ENCODE measurements around the gene SIX5.
"Not testable (repeated sequence)": the region's sequence is repeated elsewhere in the genome, so short reads cannot be mapped to it uniquely, and the experiment has no call there.

Gene SIX5

DNA sequence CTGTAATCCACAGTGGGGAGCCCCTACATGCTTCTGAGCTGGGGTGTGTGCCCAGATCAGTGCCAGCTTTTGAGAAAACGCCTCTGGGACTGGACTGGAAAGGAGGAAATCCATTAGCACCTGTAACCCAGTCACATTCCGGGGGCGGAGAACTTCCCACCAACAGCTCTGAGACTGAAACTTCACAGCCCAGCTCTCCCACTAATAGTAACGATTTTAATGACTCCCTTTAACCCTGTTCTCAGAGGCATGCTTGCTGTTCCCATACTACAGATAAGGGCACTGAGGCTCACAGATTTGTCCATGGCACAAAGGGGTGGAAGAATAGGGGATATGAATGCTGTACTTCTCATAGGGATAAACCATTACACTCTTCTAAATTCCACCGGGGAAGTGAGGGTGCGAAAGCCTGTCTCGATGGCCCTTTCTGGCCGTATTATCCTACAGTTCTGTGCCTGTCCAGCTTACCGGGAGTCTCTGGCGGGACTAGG, 39.2 kb downstream of the SIX5 start:
- Histone ChIP-seq H3K4me2 (ENCODE audit: low read length) (peak overlapping the region; percentile 91), H3K4me1 (ENCODE audit: control insufficient read depth, low read length) (peaks cover 15% of the 10 kb centered on the region), H4K20me1 (ENCODE audit: control insufficient read depth, insufficient read depth, low read depth, low read length) (no peaks in the 10 kb centered on the region), H3K79me2 (ENCODE audit: control insufficient read depth, low read length) (peaks cover 59% of the 10 kb centered on the region), H3K9me3 (ENCODE audit: control insufficient read depth, insufficient read depth, low read length) (no peaks in the 10 kb centered on the region), H3K36me3 (ENCODE audit: control insufficient read depth, low read length) (peaks cover 4% of the 10 kb centered on the region), H3K27ac (ENCODE audit: low read depth, low read length) (no peak overlapping the region), H3F3A (ENCODE audit: control insufficient read depth, insufficient read depth) (peaks cover 3% of the 10 kb centered on the region; the same call in 1 of the 2 replicates), H3K9me2 (replicated peaks; ENCODE audit: control insufficient read depth, low read length) (no peaks in the 10 kb centered on the region), H3K4me3 (ENCODE audit: low read length) (peak overlapping the region; percentile 89), H3K27me3 (ENCODE audit: control insufficient read depth, low read length) (no peaks in the 10 kb centered on the region)
- no peak for TF ChIP-seq EZH2phosphoT487 (IDR thresholded peaks at IDR 0.05; ENCODE audit: borderline replicate concordance, low read length)
- TF ChIP-seq, protein P1, sequence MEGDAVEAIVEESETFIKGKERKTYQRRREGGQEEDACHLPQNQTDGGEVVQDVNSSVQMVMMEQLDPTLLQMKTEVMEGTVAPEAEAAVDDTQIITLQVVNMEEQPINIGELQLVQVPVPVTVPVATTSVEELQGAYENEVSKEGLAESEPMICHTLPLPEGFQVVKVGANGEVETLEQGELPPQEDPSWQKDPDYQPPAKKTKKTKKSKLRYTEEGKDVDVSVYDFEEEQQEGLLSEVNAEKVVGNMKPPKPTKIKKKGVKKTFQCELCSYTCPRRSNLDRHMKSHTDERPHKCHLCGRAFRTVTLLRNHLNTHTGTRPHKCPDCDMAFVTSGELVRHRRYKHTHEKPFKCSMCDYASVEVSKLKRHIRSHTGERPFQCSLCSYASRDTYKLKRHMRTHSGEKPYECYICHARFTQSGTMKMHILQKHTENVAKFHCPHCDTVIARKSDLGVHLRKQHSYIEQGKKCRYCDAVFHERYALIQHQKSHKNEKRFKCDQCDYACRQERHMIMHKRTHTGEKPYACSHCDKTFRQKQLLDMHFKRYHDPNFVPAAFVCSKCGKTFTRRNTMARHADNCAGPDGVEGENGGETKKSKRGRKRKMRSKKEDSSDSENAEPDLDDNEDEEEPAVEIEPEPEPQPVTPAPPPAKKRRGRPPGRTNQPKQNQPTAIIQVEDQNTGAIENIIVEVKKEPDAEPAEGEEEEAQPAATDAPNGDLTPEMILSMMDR (IDR thresholded peaks at IDR 0.05; ENCODE audit: low read depth, low read length, poor library complexity, severe bottlenecking), result no peak

DNA sequence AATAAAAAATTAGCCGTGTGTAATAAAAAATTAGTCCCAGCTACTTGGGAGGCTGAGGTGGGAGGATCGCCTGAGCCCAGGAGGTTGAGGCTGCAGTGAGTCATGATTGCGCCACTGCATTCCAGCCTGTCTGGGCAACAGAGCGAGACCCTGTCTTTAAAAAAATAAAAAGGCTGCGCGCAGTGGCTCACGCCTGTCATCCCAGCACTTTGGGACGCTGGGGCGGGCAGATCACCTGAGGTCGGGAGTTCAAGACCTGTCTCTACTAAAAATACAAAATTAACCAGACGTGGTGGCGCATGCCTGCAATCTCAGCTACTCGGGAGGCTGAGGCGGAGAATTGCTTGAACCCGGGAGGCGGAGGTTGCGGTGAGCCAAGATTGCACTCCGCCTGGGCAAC, 40.4 kb downstream of the SIX5 start:
- H3K27me3 ChIP-seq (ENCODE audit: control insufficient read depth, low read length); H4K20me1 ChIP-seq (ENCODE audit: control insufficient read depth, insufficient read depth, low read depth, low read length); H3K36me3 ChIP-seq (ENCODE audit: control insufficient read depth, low read length); H3K9me3 ChIP-seq (ENCODE audit: control insufficient read depth, insufficient read depth, low read length); H3K9me2 ChIP-seq (replicated peaks; ENCODE audit: control insufficient read depth, low read length); H3F3A ChIP-seq (ENCODE audit: control insufficient read depth, insufficient read depth); H3K4me3 ChIP-seq (ENCODE audit: low read length); H3K27ac ChIP-seq (ENCODE audit: low read depth, low read length); H3K4me2 ChIP-seq (ENCODE audit: low read length): not testable (repeated sequence)
- peaks cover 15% of the 10 kb centered on the region for H3K4me1 ChIP-seq (ENCODE audit: control insufficient read depth, low read length)
- peaks cover 71% of the 10 kb centered on the region for H3K79me2 ChIP-seq (ENCODE audit: control insufficient read depth, low read length)

DNA sequence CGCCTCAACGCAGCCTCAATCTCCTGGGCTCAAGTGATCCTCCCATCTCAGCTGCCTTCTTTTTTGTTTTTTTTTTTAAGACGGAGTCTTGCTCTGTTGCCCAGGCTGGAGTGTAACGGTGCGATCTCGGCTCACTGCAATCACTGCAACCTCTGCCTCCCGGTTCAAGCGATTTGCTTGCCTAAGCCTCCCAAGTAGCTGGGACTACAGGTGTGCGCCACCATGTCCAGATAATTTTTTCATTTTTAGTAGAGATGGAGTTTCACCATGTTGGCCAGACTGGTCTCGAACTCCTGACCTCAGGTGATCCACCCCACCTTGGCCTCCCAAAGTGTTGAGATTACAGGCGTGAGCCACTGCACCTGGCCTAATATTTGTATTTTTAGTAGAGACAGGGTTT, 49.0 kb downstream of the SIX5 start:
- H3F3A ChIP-seq (ENCODE audit: control insufficient read depth, insufficient read depth); H3K27ac ChIP-seq (ENCODE audit: low read depth, low read length); H3K9me3 ChIP-seq (ENCODE audit: control insufficient read depth, insufficient read depth, low read length); H4K20me1 ChIP-seq (ENCODE audit: control insufficient read depth, insufficient read depth, low read depth, low read length); H3K4me2 ChIP-seq (ENCODE audit: low read length); H3K27me3 ChIP-seq (ENCODE audit: control insufficient read depth, low read length); H3K4me3 ChIP-seq (ENCODE audit: low read length); H3K9me2 ChIP-seq (replicated peaks; ENCODE audit: control insufficient read depth, low read length): not testable (repeated sequence)
- Histone ChIP-seq H3K4me1 (ENCODE audit: control insufficient read depth, low read length) (peaks cover 20% of the 10 kb centered on the region), H3K36me3 (ENCODE audit: control insufficient read depth, low read length) (peaks cover 12% of the 10 kb centered on the region), H3K79me2 (ENCODE audit: control insufficient read depth, low read length) (peaks cover 59% of the 10 kb centered on the region)

DNA sequence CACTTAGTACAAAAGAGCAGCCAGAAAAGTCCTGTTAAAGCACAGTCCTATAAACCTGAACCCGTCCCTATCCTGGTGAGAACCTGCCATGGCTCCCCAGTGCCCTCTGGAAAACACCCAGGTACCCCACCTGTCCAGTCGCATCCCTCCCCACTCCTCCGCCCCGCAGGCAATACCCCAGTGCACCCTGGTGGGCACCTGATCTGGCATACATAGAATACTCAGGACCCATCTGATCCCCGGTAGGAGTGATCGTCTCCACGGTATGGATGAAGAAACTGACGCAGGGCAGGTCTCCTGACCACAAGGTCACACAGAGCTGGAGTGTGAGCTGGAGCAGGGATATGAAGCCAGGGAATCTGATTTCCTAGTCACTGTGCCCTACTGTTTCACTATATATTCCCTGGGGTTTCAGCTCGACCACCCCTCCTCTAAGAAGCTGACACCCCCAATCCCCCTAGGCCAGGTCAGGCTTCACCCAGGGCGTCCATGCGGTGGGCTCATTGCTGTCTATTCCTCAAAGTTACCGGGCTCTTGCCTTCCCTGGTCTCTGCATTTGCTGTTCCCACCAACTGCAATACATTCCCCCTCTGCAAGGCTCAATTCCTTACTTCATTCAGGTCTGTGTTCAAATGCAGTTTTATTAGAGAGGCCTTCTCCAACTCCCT, 50.9 kb downstream of the SIX5 start:
- Histone ChIP-seq H3K36me3 (ENCODE audit: control insufficient read depth, low read length) (peaks cover 10% of the 10 kb centered on the region), H3K4me3 (ENCODE audit: low read length) (peak overlapping the region; percentile 74), H3K9me3 (ENCODE audit: control insufficient read depth, insufficient read depth, low read length) (no peaks in the 10 kb centered on the region), H3F3A (ENCODE audit: control insufficient read depth, insufficient read depth) (peaks cover 5% of the 10 kb centered on the region; the same call in 1 of the 2 replicates), H4K20me1 (ENCODE audit: control insufficient read depth, insufficient read depth, low read depth, low read length) (no peaks in the 10 kb centered on the region), H3K79me2 (ENCODE audit: control insufficient read depth, low read length) (peaks cover 59% of the 10 kb centered on the region), H3K9me2 (replicated peaks; ENCODE audit: control insufficient read depth, low read length) (no peaks in the 10 kb centered on the region), H3K4me1 (ENCODE audit: control insufficient read depth, low read length) (peaks cover 22% of the 10 kb centered on the region), H3K27ac (ENCODE audit: low read depth, low read length) (peak overlapping the region; percentile 58), H3K27me3 (ENCODE audit: control insufficient read depth, low read length) (no peaks in the 10 kb centered on the region), H3K4me2 (ENCODE audit: low read length) (peak overlapping the region; percentile 92)
- TF ChIP-seq, protein P1 (IDR thresholded peaks at IDR 0.05; ENCODE audit: low read depth, low read length, poor library complexity, severe bottlenecking), result no peak
- no peak for TF ChIP-seq EZH2phosphoT487 (IDR thresholded peaks at IDR 0.05; ENCODE audit: borderline replicate concordance, low read length)
